Retinal pigment epithelial cell (primary cell): ENCODE results near the gene POLR1D.
A peak's percentile ranks its signal among the peaks of the same experiment; 100 is the strongest.

Experiments used
- DNase-seq: peaks from one replicate; pipeline ENCODE4 v3.0.0-alpha.2; 2010; ENCODE audit warnings: low read depth
- H3K4me3 ChIP-seq: 2 replicates; pipeline ENCODE4 v1.5.1; 2011; ENCODE audit warnings: mild to moderate bottlenecking, low read length, control low read depth, moderate library complexity
- TF ChIP-seq, protein P1 (sequence below): conservative IDR thresholded peaks from 2 replicates; pipeline ENCODE4 v1.5.1; 2011; ENCODE audit warnings: low read depth, low read length, control low read depth, inconsistent platforms

The POLR1D gene, protein sequence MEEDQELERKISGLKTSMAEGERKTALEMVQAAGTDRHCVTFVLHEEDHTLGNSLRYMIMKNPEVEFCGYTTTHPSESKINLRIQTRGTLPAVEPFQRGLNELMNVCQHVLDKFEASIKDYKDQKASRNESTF

DNA sequence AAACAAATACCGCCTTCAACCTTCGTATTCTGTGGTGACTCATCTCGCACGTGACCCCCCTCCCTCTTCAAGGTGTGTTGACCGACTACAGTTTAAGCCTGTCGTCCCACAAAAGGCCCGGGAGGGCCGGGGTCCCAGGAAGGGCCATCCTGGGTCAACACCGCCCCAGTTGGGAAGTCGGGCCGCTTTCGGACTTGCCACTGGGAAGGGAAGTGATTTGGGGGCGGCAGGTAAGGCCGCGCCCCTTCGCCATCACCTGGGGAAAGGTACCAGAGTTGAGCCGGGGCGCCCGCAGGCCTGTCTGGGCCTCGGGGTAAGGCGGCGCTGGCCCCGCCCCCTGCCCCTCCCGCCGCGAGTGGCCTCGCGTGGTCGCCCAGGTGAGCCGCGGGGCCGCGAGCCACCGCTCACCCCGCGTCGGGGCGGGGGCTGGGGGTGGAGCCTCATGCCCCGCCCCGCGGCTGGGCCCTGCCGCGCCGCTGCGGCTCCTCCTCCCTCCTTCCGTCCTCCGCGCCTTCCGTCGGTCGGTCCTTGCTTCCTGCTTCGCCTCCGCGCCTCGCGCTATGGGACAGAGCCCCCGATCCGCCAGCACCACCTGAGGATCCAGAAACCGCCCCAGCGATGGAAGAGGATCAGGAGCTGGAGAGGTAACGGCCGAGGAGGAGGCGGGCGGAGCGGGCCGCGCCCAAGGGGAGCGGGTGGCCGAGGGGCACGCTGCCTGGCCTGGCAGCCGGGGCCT is at the start of gene POLR1D:
TSS of gene POLR1D (plus strand) at position 527 of the 736 bp plus-strand sequence. CDS start at position 619, 92 bp downstream.
- TF ChIP-seq, protein P1, sequence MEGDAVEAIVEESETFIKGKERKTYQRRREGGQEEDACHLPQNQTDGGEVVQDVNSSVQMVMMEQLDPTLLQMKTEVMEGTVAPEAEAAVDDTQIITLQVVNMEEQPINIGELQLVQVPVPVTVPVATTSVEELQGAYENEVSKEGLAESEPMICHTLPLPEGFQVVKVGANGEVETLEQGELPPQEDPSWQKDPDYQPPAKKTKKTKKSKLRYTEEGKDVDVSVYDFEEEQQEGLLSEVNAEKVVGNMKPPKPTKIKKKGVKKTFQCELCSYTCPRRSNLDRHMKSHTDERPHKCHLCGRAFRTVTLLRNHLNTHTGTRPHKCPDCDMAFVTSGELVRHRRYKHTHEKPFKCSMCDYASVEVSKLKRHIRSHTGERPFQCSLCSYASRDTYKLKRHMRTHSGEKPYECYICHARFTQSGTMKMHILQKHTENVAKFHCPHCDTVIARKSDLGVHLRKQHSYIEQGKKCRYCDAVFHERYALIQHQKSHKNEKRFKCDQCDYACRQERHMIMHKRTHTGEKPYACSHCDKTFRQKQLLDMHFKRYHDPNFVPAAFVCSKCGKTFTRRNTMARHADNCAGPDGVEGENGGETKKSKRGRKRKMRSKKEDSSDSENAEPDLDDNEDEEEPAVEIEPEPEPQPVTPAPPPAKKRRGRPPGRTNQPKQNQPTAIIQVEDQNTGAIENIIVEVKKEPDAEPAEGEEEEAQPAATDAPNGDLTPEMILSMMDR, result no peak
- DNase-seq, result peak; percentile 59
- H3K4me3 ChIP-seq, result peak within 1 kb of the TSS; percentile 82

DNA sequence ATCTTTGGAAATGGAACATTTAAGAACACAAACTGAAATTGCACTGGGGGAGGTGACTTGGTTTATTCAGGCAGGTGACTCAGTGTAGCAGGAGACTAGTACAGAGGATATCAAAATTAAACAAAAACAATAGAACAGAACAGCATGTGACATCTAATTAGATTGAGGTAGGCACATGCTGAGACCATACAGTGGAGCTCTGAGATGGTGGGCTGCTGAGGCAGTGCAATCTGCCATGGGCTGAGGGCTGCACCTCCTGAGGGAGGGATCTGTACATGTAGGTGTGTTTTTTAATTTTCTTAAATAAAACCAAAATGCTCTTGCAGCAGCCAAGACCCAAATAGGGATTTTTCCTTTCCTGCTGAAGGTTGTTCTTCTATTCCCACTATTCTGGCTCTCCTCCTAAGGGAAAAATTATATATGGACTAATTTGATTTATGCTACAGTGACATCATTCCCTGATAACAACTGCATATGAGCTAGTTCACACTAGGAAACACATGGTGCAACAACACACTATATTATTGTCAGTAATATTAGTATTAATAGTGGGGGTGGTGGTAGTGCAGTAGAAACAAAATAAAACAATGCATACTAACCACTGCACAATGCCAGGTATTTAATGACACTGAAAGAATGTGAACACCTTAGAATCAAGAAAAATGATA is 49.3 kb upstream of the POLR1D start:
- H3K4me3 ChIP-seq, result no peak overlapping the region
- TF ChIP-seq, protein P1, result no peak
- DNase-seq, result no peak

- no peak for DNase-seq
- TF ChIP-seq, protein P1, result no peak
- no peak overlapping the region for H3K4me3 ChIP-seq
Observed at GRCh38 chr13:27573265-27573664, 48.4 kb upstream of the POLR1D start.

GRCh38 chr13:27574661-27575060 is 47.0 kb upstream of the POLR1D start:
- DNase-seq, result no peak
- TF ChIP-seq, protein P1, result no peak

DNA sequence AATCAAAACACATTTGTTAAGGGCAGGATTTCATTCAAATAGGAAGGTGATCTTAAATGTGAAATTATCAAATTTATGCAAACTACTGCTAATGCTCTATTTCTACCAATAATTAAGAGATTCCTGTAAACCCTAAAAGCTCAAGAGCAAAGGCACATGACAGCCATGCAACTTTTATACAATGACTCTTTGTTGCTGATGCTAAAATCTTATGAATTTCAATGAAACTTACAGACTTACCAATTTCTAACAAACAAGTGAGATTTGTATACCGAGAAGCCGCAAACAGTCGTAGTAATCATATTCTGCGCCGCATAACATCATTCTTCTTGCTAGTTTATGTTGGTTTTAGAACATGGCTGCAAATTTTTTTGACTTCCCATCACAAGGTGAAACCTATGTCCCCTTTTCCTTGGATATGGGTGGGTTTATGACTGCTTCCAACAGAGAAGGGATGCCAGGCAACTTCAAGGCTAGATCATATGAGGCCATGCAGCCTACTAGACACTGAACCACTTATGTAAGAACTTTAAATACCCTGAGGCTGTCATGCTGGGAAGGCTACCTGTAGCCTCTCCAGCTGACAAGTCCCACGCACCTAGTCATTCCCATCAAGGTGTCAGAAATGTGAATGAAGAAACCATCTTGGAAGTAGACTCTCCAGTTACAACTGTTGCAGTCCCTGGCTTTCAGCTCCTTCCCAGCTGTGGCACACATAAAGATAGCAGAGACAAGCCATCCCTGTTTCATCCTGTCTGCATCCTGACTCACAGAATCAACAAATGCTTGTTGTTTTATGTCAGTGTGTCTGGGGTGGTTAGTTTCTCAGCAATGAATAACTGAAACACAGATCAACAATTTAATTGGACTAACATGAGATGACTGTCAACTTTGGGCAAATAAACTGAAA is 43.3 kb upstream of the POLR1D start:
- TF ChIP-seq, protein P1, result no peak
- no peak for DNase-seq
- no peak overlapping the region for H3K4me3 ChIP-seq

More at GRCh38 chr13:27574661-27575060, 47.0 kb upstream of the POLR1D start:
- H3K4me3 ChIP-seq, result no peak overlapping the region

GRCh38 chr13:27583645-27584044 is 38.0 kb upstream of the POLR1D start:
- H3K4me3 ChIP-seq, result no peak overlapping the region
- TF ChIP-seq, protein P1, result no peak
- DNase-seq, result no peak
